K562 (cell line): Measurements from ENCODE around the gene CCDC148. TPM values are rescaled to one million over a fixed set of nuclear protein-coding genes. Genes with fewer than 3 reads are reported as not detected.

Source experiments
- ARID3A ChIP-seq: IDR thresholded peaks from 2 replicates; pipeline ENCODE4 v1.6.1; 2012; ENCODE audit warnings: low read depth, low read length, improper control_type of control experiment, borderline replicate concordance
- CEBPG ChIP-seq, 3 experiments: fragments of 200-800 bp in 1 of 3; sonication (Bioruptor generic) in 1 of 3; sonication (generic) in 1 of 3; formaldehyde crosslinking in 1 of 3; IDR thresholded peaks in 2 of 3; conservative IDR thresholded peaks in 1 of 3; 2 replicates each; pipeline versions ENCODE4 v1.6.1 to v1.8.0; 2016 to 2022; ENCODE audit warnings: missing compliant biosample characterization in 2 of 3, missing genetic modification characterization in 2 of 3, mild to moderate bottlenecking in 1 of 3, missing genetic modification reagents in 1 of 3
- CHAMP1 ChIP-seq: fragments of 450-650 bp; IDR thresholded peaks from 2 replicates; pipeline ENCODE4 v1.6.1; 2016; ENCODE audit warnings: mild to moderate bottlenecking
- CREM ChIP-seq: IDR thresholded peaks from 2 replicates; pipeline ENCODE4 v1.6.1; 2014; ENCODE audit warnings: antibody characterized with exemption, low read depth
- E2F8 ChIP-seq: fragments of 450-650 bp; IDR thresholded peaks from 2 replicates; pipeline ENCODE4 v1.7.1; 2018; ENCODE audit warnings: mild to moderate bottlenecking, low read depth; ENCODE audit not compliant: partially characterized antibody
- ETV6 ChIP-seq, 3 experiments: fragments of 150-350 bp in 1 of 3; sonication (generic) in 1 of 3; formaldehyde crosslinking in 1 of 3; IDR thresholded peaks; 2 replicates each; pipeline versions ENCODE4 v1.6.1 to v1.8.0; 2014 to 2022; ENCODE audit warnings: borderline replicate concordance in 2 of 3, low read depth in 2 of 3, antibody characterized with exemption in 1 of 3, low read length in 1 of 3, mild to moderate bottlenecking in 1 of 3, missing genetic modification reagents in 1 of 3
- FOXM1 ChIP-seq, 2 experiments: fragments of 450-650 bp in 1 of 2; sonication (generic) in 1 of 2; formaldehyde crosslinking in 1 of 2; IDR thresholded peaks; 2 replicates each; pipeline versions ENCODE4 v1.6.1 to v1.9.0; 2017 to 2022; ENCODE audit warnings: low read depth in 2 of 2, mild to moderate bottlenecking in 2 of 2, missing genetic modification reagents in 1 of 2, moderate library complexity in 1 of 2
- KLF16 ChIP-seq: IDR thresholded peaks from 2 replicates; pipeline ENCODE4 v1.6.1; 2016; ENCODE audit warnings: antibody characterized with exemption
- MAZ ChIP-seq, 2 experiments: fragments of 450-650 bp in 1 of 2; sonication (generic) in 1 of 2; formaldehyde crosslinking; IDR thresholded peaks in 1 of 2; conservative IDR thresholded peaks in 1 of 2; 2 replicates each; pipeline versions ENCODE4 v1.4.0 to v1.5.0; 2020; ENCODE audit warnings: mild to moderate bottlenecking in 1 of 2, missing genetic modification reagents in 1 of 2
- MTA2 ChIP-seq: fragments of 450-650 bp; IDR thresholded peaks from 2 replicates; pipeline ENCODE4 v1.6.1; 2016; ENCODE audit warnings: low read depth
- NCOR1 ChIP-seq: fragments of 450-650 bp; IDR thresholded peaks from 2 replicates; pipeline ENCODE4 v1.6.1; 2016; ENCODE audit warnings: mild to moderate bottlenecking, moderate library complexity
- NFE2 ChIP-seq: IDR thresholded peaks from 2 replicates; pipeline ENCODE4 v1.6.1; 2014; ENCODE audit warnings: antibody characterized with exemption, low read depth
- SOX6 ChIP-seq: fragments of 450-650 bp; IDR thresholded peaks from 2 replicates; pipeline ENCODE4 v1.6.1; 2014; ENCODE audit warnings: mild to moderate bottlenecking
- TBL1XR1 ChIP-seq, 2 experiments: IDR thresholded peaks; 2 replicates each; pipeline ENCODE4 v1.6.1; 2012; ENCODE audit warnings: improper control_type of control experiment in 2 of 2, low read length in 2 of 2, mild to moderate bottlenecking in 1 of 2
- USF2 ChIP-seq: sonication (generic); formaldehyde crosslinking; IDR thresholded peaks from 2 replicates; pipeline ENCODE4 v1.5.0; 2020; ENCODE audit warnings: missing genetic modification reagents
- ZNF354B ChIP-seq: fragments of 250-450 bp; sonication (Bioruptor Pico); IDR thresholded peaks from 2 replicates; pipeline ENCODE4 v1.4.0; 2020
- polyA plus RNA-seq, 8 experiments: library from polyadenylated mRNA; depleted of rRNA in 4 of 8; stranded (reverse) in 5 of 8; unstranded in 3 of 8; fragments of >200 nt; fragmentation: Nextera tagmentation in 2 of 8; fragmentation: Illumina TruSeq in 1 of 8; extraction: Ambion mirVana in 2 of 8; extraction: Trizol in 1 of 8; gene quantifications; 2 replicates each; pipeline versions ENCODE4 v1.2.1 to v1.2.3, GENCODE V29; 2011 to 2014; ENCODE audit warnings: inconsistent platforms in 1 of 8, missing spikeins in 1 of 8
- total RNA-seq, 7 experiments: library from RNA; depleted of rRNA in 6 of 7; stranded (reverse); fragments of >200 nt in 6 of 7; fragmentation: Illumina TruSeq in 2 of 7; extraction: Trizol in 2 of 7; gene quantifications; 2 replicates each; pipeline versions ENCODE4 v1.2.1 to v1.2.3, GENCODE V29; 2011 to 2021; ENCODE audit warnings: low replicate concordance in 1 of 7
- TF ChIP-seq, protein P1 (sequence below): fragments of 450-650 bp; IDR thresholded peaks from 2 replicates; pipeline ENCODE4 v1.6.1; 2016; ENCODE audit warnings: low read depth, mild to moderate bottlenecking, moderate library complexity

CCDC148 gene
- total and polyA plus RNA-seq, 9 of the 15 experiments (the other 6 are each of a cell fraction or from before 2014, with no cell fraction given), result 0.10 to 1.4 (median 0.65) TPM

GRCh38 chr2:158228943-158229508, 227.5 kb downstream of the CCDC148 start (continued):
- TF ChIP-seq USF2 (CRISPR knock-in tag), result no peak
- no peak for TF ChIP-seq E2F8
- TF ChIP-seq CHAMP1, result peak; percentile 67; the same call in 1 of the 2 replicates
- peak; percentile 88 for TF ChIP-seq SOX6
- TF ChIP-seq CEBPG (CRISPR knock-in tag; IDR thresholded peaks at IDR 0.05), result no peak
- TF ChIP-seq CEBPG (tag; conservative IDR thresholded peaks at IDR 0.05 in 1 of 2, IDR thresholded peaks at IDR 0.05 in 1 of 2), result no peak
- TF ChIP-seq FOXM1 (IDR thresholded peaks at IDR 0.05; ENCODE audit: low read depth), result peak; percentile 73
- no peak for TF ChIP-seq FOXM1 (CRISPR knock-in tag; IDR thresholded peaks at IDR 0.05; ENCODE audit: low read depth)
- TF ChIP-seq MTA2, result peak; percentile 85
- TF ChIP-seq ZNF354B, result no peak
- peak; percentile 45; the same call in 1 of the 2 replicates for TF ChIP-seq ARID3A
- TF ChIP-seq TBL1XR1 (IDR thresholded peaks at IDR 0.05; ENCODE audit: low read length in 2 of 2), result peak in 1 of 2 experiments; percentile 71; a peak in 1 of 4 replicates
- peak; percentile 63 for TF ChIP-seq NFE2
- TF ChIP-seq CREM, result peak; percentile 59
- peak; percentile 92 for TF ChIP-seq NCOR1
- peak; percentile 81 to 99; a peak in 3 of 4 replicates for TF ChIP-seq ETV6 (IDR thresholded peaks at IDR 0.05; ENCODE audit: borderline replicate concordance in 1 of 2, low read depth in 2 of 2, low read length in 1 of 2)
- TF ChIP-seq ETV6 (CRISPR knock-in tag; IDR thresholded peaks at IDR 0.05; ENCODE audit: borderline replicate concordance), result no peak
- no peak for TF ChIP-seq MAZ (CRISPR knock-in tag; conservative IDR thresholded peaks at IDR 0.05 in 1 of 2, IDR thresholded peaks at IDR 0.05 in 1 of 2)
- TF ChIP-seq, protein P1, sequence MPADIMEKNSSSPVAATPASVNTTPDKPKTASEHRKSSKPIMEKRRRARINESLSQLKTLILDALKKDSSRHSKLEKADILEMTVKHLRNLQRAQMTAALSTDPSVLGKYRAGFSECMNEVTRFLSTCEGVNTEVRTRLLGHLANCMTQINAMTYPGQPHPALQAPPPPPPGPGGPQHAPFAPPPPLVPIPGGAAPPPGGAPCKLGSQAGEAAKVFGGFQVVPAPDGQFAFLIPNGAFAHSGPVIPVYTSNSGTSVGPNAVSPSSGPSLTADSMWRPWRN, result peak; percentile 40; the same call in 1 of the 2 replicates
- peak; percentile 88 for TF ChIP-seq KLF16
